ENCODE results near the gene TARS3.
A peak's percentile ranks its signal among the peaks of the same experiment; 100 is the strongest.

TARS3 gene

GRCh38 chr15:101654171-101654570 is 70.1 kb downstream of the TARS3 start:
- Histone ChIP-seq H3K36me3 (ENCODE audit: insufficient read depth, low read length) (peaks cover 10% of the 10 kb centered on the region), H3K27ac (no peak overlapping the region), H3K4me3 (no peak overlapping the region), H3K9me3 (ENCODE audit: low read depth, low read length) (no peaks in the 10 kb centered on the region), H3K9ac (ENCODE audit: insufficient read length) (peak overlapping the region; percentile 32)
- DNase-seq (ENCODE audit: low read depth, low spot score): no peak
- TF ChIP-seq FOXP2 (optimal IDR thresholded peaks at IDR 0.05; ENCODE audit: control extremely low read depth, extremely low read length, insufficient read depth): no peak
- no peak for TF ChIP-seq EZH2 (IDR thresholded peaks at IDR 0.05)
- no peak for TF ChIP-seq POLR2AphosphoS5 (IDR thresholded peaks at IDR 0.05; ENCODE audit: borderline replicate concordance, low read depth, low read length)

- no peak for DNase-seq (ENCODE audit: low read depth, low spot score)
- no peak overlapping the region; the same call in 1 of the 2 replicates for H3K27ac ChIP-seq
These were observed 71.4 kb downstream of the TARS3 start for GRCh38 chr15:101652786-101653430.

GRCh38 chr15:101652098-101652785 is 72.0 kb downstream of the TARS3 start, which contains the start of gene TM2D3:
Gene TM2D3 (minus strand): TSS chr15:101652381. CDS start chr15:101652361, 20 bp downstream.
- Histone ChIP-seq H3K9me3 (ENCODE audit: low read depth, low read length) (no peaks in the 10 kb centered on the region), H3K4me3 (peak within 1 kb of the TSS; percentile 97), H3K9ac (ENCODE audit: insufficient read length) (peak within 1 kb of the TSS; percentile 91), H3K27ac (peak within 1 kb of the TSS; percentile 73), H3K36me3 (ENCODE audit: insufficient read depth, low read length) (peaks cover 22% of the 10 kb centered on the region)
- TF ChIP-seq FOXP2 (optimal IDR thresholded peaks at IDR 0.05; ENCODE audit: control extremely low read depth, extremely low read length, insufficient read depth): no peak
- peak; percentile 94 for TF ChIP-seq POLR2AphosphoS5 (IDR thresholded peaks at IDR 0.05; ENCODE audit: borderline replicate concordance, low read depth, low read length)
- no peak for TF ChIP-seq EZH2 (IDR thresholded peaks at IDR 0.05)
- peak; percentile 24 for DNase-seq (ENCODE audit: low read depth, low spot score)

More at GRCh38 chr15:101652786-101653430, 71.4 kb downstream of the TARS3 start:
- no peaks in the 10 kb centered on the region for H3K9me3 ChIP-seq (ENCODE audit: low read depth, low read length)
- H3K4me3 ChIP-seq: peak overlapping the region; percentile 97
- peak overlapping the region; percentile 91 for H3K9ac ChIP-seq (ENCODE audit: insufficient read length)
- TF ChIP-seq POLR2AphosphoS5 (IDR thresholded peaks at IDR 0.05; ENCODE audit: borderline replicate concordance, low read depth, low read length): no peak
- no peak for TF ChIP-seq EZH2 (IDR thresholded peaks at IDR 0.05)
- TF ChIP-seq FOXP2 (optimal IDR thresholded peaks at IDR 0.05; ENCODE audit: control extremely low read depth, extremely low read length, insufficient read depth): no peak
- peaks cover 20% of the 10 kb centered on the region for H3K36me3 ChIP-seq (ENCODE audit: insufficient read depth, low read length)

GRCh38 chr15:101651554-101652097 is 72.6 kb downstream of the TARS3 start:
- Histone ChIP-seq H3K9me3 (ENCODE audit: low read depth, low read length) (no peaks in the 10 kb centered on the region), H3K4me3 (peak overlapping the region; percentile 97), H3K27ac (peak overlapping the region; percentile 73), H3K36me3 (ENCODE audit: insufficient read depth, low read length) (peaks cover 28% of the 10 kb centered on the region), H3K9ac (ENCODE audit: insufficient read length) (peak overlapping the region; percentile 91)
- TF ChIP-seq EZH2 (IDR thresholded peaks at IDR 0.05): no peak
- no peak for TF ChIP-seq POLR2AphosphoS5 (IDR thresholded peaks at IDR 0.05; ENCODE audit: borderline replicate concordance, low read depth, low read length)
- no peak for TF ChIP-seq FOXP2 (optimal IDR thresholded peaks at IDR 0.05; ENCODE audit: control extremely low read depth, extremely low read length, insufficient read depth)
- no peak for DNase-seq (ENCODE audit: low read depth, low spot score)

- Histone ChIP-seq H3K9ac (ENCODE audit: insufficient read length) (peak overlapping the region; percentile 91), H3K27ac (no peak overlapping the region), H3K9me3 (ENCODE audit: low read depth, low read length) (no peaks in the 10 kb centered on the region), H3K4me3 (peak overlapping the region; percentile 97), H3K36me3 (ENCODE audit: insufficient read depth, low read length) (peaks cover 43% of the 10 kb centered on the region)
- no peak for TF ChIP-seq POLR2AphosphoS5 (IDR thresholded peaks at IDR 0.05; ENCODE audit: borderline replicate concordance, low read depth, low read length)
- DNase-seq (ENCODE audit: low read depth, low spot score): no peak
These were observed 74.1 kb downstream of the TARS3 start for GRCh38 chr15:101650145-101650544.

- no peak for TF ChIP-seq POLR2AphosphoS5 (IDR thresholded peaks at IDR 0.05; ENCODE audit: borderline replicate concordance, low read depth, low read length)
- no peak for TF ChIP-seq FOXP2 (optimal IDR thresholded peaks at IDR 0.05; ENCODE audit: control extremely low read depth, extremely low read length, insufficient read depth)
- no peak for TF ChIP-seq EZH2 (IDR thresholded peaks at IDR 0.05)
- no peak overlapping the region for H3K4me3 ChIP-seq
- H3K36me3 ChIP-seq (ENCODE audit: insufficient read depth, low read length): peaks cover 60% of the 10 kb centered on the region
- no peak overlapping the region for H3K27ac ChIP-seq
- H3K9ac ChIP-seq (ENCODE audit: insufficient read length): no peak overlapping the region
- no peak for DNase-seq (ENCODE audit: low read depth, low spot score)
- H3K9me3 ChIP-seq (ENCODE audit: low read depth, low read length): no peaks in the 10 kb centered on the region
These were observed 75.9 kb downstream of the TARS3 start for GRCh38 chr15:101648356-101648755.

GRCh38 chr15:101647251-101647650 is 77.0 kb downstream of the TARS3 start:
- H3K9ac ChIP-seq (ENCODE audit: insufficient read length): peak overlapping the region; percentile 28
- no peaks in the 10 kb centered on the region for H3K9me3 ChIP-seq (ENCODE audit: low read depth, low read length)
- H3K27ac ChIP-seq: peak overlapping the region; percentile 65; the same call in 1 of the 2 replicates
- TF ChIP-seq POLR2AphosphoS5 (IDR thresholded peaks at IDR 0.05; ENCODE audit: borderline replicate concordance, low read depth, low read length): no peak
- no peak for TF ChIP-seq FOXP2 (optimal IDR thresholded peaks at IDR 0.05; ENCODE audit: control extremely low read depth, extremely low read length, insufficient read depth)
- TF ChIP-seq EZH2 (IDR thresholded peaks at IDR 0.05): no peak
- DNase-seq (ENCODE audit: low read depth, low spot score): no peak
- peaks cover 69% of the 10 kb centered on the region for H3K36me3 ChIP-seq (ENCODE audit: insufficient read depth, low read length)
- H3K4me3 ChIP-seq: no peak overlapping the region

GRCh38 chr15:101646672-101647071 is 77.6 kb downstream of the TARS3 start:
- peak overlapping the region; percentile 65 for H3K27ac ChIP-seq
- no peak for TF ChIP-seq EZH2 (IDR thresholded peaks at IDR 0.05)
- no peak for TF ChIP-seq FOXP2 (optimal IDR thresholded peaks at IDR 0.05; ENCODE audit: control extremely low read depth, extremely low read length, insufficient read depth)
- TF ChIP-seq POLR2AphosphoS5 (IDR thresholded peaks at IDR 0.05; ENCODE audit: borderline replicate concordance, low read depth, low read length): no peak
- no peak overlapping the region for H3K4me3 ChIP-seq
- H3K36me3 ChIP-seq (ENCODE audit: insufficient read depth, low read length): peaks cover 71% of the 10 kb centered on the region
- no peaks in the 10 kb centered on the region for H3K9me3 ChIP-seq (ENCODE audit: low read depth, low read length)
- no peak for DNase-seq (ENCODE audit: low read depth, low spot score)
- H3K9ac ChIP-seq (ENCODE audit: insufficient read length): peak overlapping the region; percentile 28

All from SK-N-MC (cell line).